HG03175 (cell line): ENCODE data around the gene TSC22D4.
"Not testable (repeated sequence)": the region's sequence is repeated elsewhere in the genome, so short reads cannot be mapped to it uniquely, and the experiment has no call there.

Experiments used
- ATAC-seq: cut with Tn5 transposase; IDR thresholded peaks from one replicate; pipeline ENCODE4 v1.9.1; 2021; ENCODE audit warnings: mild to moderate bottlenecking, moderate library complexity; ENCODE audit not compliant: unreplicated experiment

TSC22D4 gene

DNA sequence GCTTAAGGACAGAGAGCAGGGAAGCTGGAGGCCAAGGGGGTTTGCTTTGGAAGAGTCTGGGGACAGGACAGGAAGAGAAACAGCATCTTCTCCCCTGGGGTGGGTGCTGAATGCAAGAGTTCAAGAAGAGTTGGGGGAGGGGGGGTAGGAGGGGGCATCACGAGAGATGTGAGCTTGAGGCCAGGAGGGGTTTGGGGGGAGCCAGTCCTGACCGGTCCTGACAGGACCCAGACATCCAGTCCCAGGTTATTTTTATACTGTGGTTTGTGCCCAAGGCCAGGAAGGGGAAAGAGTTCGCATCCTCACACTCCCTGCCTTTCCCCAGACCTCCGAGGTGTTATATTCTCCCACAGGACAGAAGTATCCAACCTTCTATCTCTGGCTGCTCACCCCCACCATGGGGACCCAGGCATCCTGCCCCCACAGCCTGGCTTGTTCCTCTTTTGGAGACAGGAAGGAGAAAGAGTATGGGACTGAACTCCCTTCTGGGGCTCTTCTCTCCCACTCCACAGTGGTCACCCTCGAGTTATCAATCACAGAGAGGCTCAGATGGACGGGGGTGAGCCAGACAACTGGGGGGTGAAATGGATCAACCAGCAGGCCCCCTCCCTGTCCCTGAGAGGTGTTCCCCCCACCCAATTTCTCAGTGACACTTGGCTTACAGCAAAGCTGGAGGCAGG is 2.8 kb downstream of the TSC22D4 start:
- ATAC-seq: no peak

DNA sequence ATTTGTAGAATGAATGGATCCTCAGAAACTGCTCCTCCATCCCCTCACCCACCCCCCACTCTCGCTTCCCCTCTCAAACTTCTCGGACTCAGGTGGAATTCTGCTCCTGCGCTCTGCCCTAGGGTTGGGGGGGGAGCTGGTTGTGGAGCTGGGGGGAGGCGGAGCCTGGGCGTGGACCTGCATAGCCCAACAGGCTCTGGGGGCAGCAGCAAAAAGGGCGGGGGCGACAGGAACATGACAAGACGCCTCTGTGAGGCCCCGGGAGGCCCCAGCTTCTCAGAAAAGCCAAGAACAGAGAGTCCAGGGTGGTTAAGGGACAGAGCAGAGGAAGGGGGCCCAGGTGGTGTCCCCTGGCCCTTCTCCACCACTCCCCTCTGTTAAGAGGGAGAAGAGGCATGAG is 3.5 kb downstream of the TSC22D4 start:
- no peak for ATAC-seq

DNA sequence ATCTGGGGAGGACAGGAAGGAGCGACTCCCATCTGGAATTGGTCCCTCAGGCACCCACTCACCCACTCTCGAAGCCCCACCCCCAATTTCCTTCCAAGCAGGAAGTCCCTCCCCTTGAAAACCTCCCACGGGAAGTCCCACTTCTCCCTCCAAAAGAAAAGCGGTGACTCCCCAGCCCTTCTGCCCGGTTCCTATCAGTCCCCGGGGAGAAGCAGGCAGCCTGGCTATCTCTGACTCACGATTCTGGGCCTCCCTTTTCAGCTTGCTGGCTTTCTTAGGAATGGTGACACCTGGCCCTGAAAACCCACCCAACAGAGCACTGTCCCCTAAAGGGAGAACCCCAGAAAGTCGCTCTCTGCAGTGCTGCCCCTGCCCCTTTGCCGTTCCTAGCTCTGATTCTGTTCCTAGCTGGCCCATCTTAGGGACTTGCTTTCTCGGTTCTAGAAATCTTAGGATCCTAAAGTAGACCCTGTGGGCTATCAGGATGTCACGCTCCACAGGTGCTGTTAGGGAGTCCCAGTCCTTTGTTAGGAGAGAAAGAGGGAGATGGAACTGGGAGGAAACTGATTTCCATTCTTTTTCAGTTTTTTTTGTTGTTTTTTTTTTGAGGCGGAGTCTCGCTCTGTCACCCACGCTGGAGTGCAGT is 6.0 kb downstream of the TSC22D4 start:
- no peak for ATAC-seq

DNA sequence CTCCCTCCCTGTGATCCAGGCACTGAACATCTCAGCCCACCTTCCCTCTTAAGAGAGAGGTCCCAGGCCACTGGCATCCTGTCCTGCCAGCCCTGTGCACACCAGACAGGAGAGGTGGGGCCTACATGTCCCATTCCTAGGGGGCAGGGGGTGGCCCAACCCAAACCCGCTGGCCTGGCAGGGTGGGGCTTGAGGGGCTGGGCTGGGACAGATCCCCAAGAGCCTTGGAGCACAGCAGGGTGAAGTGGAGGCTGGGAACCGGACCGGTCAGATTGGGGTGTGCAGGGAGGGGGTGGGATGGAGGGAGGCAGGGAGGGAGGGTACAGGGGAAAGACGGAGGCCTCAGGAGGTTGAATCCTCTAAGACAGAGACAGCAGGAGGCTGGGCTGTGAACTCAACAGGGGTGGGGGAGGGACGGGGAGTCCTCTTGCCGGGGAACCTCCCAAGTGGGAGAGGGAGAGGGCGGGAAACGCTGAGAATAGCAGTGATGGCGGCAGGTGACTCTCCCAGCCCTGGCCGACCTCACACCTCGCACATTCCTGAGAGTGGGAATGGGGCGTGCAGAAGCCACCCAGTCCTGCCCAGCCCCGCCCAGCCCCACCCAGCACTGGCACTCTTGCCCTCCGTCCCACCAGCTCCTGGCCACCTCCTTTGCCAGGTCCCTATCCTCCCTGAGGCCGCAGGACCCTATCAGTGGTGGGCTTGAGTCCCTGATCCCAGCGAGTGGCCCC is 6.7 kb downstream of the TSC22D4 start:
- ATAC-seq: no peak

DNA sequence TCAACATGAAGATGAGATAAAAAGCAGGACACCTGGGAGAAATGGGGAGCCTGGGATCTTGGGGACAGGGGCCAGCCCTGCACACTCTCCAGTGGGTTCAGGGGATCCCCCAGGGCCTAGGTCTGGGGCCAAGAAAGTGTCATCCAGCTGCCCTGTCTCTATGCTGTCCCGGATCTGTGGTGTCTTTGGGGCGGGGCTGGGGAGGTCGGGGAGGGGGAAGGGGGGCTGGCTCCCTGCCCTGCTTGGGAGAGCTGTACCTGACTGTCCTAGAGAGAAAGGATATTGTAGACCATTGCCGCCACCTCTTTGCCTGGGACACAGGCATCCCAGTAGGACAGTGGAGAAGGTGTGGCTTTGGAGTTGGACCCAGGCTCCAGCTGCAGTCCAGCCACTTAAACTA is 8.0 kb downstream of the TSC22D4 start:
- no peak for ATAC-seq

DNA sequence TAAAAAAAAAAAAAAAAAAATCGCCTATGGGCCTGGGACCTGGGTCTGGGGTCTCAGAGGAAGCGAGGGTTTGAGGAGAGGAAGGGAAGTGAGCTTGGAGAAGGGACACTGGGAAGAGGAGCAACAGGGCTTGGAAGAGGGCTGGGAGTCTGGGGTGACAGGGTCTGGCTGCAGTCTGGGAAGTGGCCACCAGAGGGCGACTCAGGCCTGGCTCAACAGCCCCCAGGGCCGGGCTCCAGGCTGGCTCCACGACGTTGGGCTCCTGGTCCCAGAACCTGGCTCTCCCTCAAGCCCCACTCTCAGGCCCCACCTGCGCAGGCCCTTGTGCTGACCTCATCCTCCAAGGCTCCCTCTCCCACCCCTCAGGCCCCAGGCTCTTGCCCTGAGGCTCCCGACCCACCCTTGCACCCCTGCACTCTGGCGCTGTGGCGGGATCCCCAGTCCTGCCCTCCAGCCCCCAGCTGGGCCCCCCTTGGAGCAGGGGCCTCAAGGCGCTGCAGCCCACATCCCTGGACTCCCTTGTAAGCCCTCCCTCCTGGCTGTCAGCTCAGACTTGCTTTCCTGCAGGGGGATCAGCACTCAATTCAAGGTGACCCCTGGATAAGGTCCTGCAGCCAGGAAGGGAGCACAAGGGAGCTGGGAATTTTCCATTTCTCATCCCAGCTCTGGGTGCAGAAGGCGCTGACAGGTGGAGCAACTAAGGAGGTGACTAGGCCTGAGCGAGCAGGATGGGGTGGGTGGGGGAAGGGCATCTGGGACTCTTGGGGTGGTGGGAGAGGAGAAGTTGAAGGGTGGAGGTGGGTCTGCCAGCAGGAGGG is 9.6 kb downstream of the TSC22D4 start:
- ATAC-seq: peak; percentile 59

DNA sequence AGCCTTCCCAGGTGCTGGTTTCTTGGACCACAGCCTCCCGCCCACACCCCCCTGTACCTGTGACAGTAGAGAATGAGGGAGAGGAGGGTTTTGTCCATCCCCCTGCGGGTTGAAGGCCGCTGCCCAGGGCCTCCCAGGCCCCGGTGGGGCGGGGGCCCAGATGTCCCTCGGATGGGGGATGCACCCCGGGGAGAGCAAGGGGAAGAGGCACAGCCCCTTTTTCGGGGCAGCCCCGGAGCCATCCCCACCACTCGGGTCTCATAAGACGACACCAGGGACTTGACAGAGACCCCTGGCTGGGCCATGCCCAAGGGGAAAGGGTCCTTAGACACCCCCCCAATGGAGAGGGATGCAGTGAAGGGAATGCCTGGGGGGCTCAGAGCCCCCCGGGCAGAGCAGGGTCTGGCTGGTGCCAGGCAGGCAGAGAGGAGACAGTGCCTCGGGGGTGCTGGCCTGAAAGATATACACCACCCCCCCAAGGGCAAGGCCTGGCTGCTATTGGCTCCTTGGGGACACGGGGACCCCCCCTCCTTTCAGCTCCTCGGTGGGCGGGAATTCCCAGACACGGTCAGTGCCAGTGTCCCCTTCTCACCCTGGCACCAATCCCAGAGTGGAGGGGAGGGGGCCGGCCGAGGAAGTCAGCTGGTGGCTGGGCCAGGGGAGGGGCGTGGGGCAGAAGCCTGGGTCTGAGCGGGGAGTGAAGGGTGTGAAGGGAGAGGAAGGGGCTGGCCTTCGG is 11.2 kb downstream of the TSC22D4 start:
- no peak for ATAC-seq

DNA sequence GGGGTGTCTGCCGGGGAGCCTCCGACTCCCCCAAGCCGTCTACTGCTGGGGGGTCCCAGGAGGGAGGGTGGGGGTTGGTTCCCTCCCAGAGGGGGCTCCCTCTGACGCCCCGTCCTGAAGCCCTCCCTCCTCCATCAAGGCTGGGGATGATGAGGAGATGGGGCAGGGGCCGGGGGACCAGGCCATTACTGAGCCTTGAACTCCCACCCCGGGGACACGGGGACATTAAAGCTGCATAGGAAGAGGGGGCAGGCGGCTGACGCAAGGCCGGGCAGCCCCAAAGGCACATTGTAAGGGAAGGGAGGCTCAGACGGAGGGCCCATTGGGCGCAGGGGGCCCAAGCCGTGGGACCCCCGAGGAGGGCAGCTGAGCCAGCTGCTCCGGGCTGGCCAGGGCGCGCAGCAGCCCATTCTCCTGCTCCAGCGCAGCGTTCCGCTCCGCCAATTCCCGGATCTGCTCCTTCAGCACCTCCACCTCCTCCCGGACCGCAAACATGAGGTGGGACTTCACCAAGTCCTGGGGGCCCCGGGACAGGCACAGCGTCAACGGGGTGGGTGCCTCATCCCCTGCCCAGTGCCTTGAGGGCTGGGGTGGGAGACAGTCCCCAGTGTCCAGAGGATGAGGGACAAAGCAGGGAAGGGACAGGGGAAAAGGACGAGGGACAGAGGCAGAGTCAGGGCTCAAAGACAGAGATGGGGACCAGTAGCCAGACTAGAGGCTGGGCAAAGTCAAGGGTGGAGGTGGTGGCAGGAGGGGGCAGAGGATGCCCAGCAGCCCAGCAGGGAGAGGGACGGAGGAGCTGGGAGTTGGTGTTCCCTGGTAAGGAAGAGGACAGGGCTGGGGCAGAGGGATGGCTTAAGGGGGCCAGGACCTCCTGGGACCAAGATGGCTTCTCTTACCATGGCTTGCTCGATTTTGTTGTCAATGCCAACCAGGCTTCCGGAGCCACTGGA is 12.1 kb downstream of the TSC22D4 start:
- no peak for ATAC-seq

DNA sequence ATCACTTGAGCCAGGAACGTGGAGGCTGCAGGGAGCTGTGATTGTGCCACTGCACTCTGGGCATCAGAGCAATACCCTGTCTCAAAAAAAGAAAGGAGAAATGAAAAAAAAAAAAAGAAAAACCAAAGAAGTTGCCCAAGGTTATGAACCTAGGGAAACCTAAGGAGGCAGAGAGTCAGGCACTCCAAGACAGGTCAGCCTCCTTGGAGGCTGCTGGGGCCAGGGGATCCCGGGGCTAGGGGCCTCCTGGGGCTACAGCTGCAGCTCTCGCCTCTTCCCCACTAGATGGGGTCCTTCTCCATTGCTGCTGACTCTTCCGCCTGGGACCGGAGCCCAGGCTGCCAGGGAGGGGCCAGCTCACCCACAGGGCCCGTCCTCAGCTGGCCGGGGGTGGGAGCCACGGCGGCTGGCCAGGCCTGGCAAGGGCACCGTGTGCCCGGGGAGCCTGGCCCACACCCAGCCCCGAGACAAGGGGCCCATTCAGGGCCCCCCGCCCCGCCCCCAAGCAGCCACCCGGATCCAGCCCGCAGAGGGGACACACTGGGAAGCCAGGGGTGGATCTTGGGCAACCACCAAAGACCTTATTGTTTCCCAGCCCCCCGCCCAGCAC is 13.2 kb downstream of the TSC22D4 start:
- no peak for ATAC-seq

DNA sequence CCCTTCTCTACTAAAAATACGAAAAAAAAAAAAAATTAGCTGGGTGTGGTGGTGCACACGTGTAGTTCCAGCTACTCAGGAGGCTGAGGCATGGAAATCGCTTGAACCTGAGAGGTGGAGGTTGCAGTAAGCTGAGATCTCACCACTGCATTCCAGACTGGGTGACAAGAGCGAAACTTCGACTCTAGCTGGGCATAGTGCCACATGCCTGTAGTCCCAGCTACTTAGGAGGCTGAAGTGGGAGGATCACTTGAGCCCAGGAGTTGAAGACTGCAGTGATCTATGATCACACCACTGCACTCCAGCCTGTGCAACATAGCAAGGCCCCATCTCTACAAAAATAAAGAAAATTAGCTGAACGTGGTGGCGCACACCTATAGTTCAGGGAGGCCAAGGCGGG is 13.7 kb downstream of the TSC22D4 start:
- no peak for ATAC-seq

DNA sequence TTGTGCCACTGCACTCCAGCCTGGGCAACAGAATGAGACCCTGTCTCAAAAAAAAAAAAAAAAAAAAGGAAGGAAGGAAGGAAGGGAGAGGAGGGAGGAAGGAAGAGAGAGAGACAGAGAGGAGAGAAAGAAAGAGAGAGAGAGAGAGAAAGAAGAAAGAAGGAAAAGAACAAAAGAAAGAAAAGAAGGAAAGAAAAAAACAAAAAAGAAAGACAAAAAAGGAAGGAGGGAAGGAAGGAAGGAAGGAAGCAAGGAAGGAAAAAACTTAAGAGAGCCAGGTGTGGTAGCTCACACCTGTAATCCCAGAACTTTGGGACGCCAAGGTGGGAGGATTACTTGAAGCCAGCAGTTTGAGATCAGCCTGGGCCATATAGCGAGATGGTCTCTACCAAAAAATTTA is 14.2 kb downstream of the TSC22D4 start:
- ATAC-seq: no peak

DNA sequence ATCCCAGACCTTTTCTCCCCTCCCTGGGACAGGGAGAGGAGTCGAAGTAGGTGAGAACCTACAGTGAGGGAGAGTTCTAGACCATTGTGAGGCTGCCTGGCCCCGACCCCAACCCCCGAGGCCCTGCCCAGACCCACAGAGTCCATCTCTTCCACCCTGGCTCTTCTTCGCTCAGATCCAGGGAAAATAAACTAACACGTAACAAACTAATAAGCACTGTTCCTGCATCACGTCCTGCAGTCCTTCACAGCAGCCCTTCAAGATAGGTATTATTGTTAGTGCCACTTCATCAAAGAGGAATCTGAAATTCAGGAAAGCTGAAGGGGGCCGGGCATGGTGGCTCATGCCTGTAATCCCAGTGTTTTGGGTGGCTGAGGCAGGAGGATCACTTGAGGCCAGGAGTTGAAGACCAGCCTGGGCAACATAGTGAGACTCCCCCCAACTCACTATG is 14.8 kb downstream of the TSC22D4 start, which contains the start of gene SPACDR:
TSS of gene SPACDR (minus strand) at position 51 of the 451 bp plus-strand sequence. CDS start 235 bp downstream, outside the sequence.
- no peak for ATAC-seq

DNA sequence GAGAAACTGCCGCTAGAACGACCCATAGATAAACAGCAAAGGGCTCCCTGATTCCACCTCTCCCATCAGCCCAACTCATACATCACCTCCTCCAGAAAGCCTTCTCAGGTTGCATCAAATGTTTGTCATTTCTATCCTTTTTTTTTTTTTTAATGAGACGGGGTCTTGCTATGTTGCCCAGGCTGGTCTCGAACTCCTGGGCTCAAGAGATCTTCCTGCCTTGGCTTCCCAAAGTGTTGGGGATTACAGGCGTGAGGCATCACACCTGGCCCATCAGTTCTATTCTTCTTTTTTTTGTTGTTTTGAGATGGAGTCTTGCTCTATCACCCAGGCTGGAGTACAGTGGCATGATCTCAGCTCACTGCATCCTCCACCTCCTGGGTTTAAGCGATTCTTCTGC is 22.0 kb downstream of the TSC22D4 start:
- no peak for ATAC-seq

DNA sequence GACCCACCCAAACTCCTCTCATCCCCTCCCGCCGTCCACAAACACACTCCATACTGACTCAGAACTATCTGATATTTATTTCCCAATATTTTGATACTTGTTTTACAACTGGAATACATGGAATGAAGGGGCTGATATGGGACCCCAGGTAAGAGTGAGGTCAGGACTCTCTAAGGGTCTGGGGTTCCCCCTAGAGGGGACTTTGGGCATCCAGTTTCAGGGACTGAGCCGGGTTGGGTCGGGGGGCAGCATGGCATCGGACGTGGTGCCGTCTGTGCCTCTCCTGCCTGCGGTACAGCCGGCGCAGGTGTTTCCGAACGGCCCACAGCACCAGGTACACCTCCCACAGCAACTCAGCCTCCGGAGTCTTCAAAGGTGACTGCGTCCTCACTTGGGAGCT is 22.5 kb downstream of the TSC22D4 start:
- no peak for ATAC-seq

DNA sequence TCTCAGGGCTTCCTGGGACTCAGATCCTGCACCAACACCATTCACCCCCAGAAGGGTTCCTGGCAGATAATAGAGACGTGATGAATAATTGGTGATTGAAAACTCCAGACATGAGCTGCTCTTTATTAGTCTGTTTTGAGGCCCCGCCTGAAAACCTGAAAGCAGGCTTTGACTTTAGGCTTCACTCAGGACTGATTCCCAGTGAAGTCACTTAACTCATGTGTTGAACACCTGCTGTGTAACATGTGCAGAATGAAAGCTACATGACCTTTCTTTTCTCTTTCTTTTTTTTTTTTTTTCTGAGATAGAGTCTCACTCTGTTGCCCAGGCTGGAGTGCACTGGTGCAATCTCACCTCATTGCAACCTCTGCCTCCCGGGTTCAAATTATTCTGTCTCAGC is 23.8 kb downstream of the TSC22D4 start:
- no peak for ATAC-seq

DNA sequence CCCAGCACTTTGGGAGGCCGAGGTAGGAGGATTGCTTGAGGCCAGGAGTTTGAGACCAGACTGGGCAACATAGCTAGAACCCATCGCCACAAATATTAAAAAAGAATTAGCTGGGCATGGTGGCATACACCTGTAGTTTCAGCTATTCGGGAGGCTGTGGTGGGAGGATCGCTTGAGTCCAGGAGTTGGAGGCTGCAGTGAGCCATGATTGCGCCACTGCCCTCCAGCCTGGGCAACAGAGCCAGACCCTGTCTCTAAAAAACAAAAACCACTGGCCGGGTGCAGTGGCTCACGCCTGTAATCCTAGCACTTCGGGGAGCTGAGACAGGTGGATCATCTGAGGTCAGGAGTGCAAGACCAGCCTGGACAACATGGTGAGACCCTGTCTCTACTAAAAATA is 25.2 kb downstream of the TSC22D4 start:
- ATAC-seq: not testable (repeated sequence)

DNA sequence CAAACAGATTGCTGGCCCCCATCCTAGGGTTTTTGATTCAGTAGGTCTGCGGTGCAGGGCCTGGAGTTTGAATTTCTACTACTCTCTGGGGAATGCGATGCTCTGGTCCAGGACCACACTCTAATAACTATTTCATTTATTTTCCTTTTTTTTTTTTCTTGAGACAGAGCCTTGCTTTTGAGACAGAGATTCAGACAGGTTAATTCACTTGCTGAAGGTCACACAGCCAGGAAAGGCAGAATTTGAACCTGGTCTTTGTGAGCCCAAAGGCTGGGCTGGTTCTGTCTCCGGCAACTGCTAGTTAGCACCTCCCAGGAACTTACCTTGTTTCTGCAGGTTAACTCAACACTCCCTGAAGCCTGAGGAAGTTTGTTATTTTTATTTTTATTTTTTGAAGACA is 26.5 kb downstream of the TSC22D4 start:
- ATAC-seq: no peak

DNA sequence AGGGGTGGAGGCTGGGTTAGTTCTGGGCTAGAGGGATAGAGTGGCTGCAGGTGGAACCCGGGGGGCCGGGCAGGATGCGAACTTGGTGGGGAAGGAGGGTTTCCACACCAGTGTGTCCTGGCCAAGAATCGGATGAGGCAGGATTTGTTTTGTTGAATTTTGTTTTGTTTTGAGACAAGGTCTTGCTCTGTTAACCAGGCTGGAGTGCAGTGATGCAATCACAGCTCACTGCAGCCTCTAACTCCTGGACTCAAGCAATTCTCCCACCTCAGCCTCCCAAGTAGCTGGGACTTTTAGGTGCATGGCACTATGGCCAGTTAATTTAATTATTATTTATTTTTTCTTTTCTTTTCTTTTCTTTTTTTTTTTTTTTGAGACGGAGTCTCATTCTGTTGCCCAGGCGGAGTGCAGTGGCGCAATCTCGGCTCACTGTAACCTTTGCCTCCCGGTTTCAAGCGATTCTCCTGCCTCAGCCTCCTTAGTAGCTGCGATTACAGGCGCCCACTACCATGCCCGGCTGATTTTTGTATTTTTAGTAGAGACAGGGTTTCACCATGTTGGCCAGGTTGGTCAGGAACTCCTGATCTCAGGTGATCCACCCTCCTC is 29.7 kb downstream of the TSC22D4 start:
- no peak for ATAC-seq
